Ishikawa (cell line): ENCODE measurements around the gene CPEB2.

Experiments used
- CEBPB ChIP-seq: IDR thresholded peaks from 2 replicates; pipeline ENCODE4 v1.6.1; 2012
- CREB1 ChIP-seq: IDR thresholded peaks from 2 replicates; pipeline ENCODE4 v1.6.1; 2012; ENCODE audit warnings: low read depth
- EGR1 ChIP-seq: IDR thresholded peaks from 2 replicates; pipeline ENCODE4 v1.6.1; 2012
- EP300 ChIP-seq: IDR thresholded peaks from 2 replicates; pipeline ENCODE4 v1.6.1; 2012; ENCODE audit warnings: borderline replicate concordance
- FOXM1 ChIP-seq: IDR thresholded peaks from 2 replicates; pipeline ENCODE4 v1.6.1; 2012; ENCODE audit warnings: low read depth, borderline replicate concordance
- MAX ChIP-seq: IDR thresholded peaks from 2 replicates; pipeline ENCODE4 v1.6.1; 2012
- NFIC ChIP-seq: IDR thresholded peaks from 2 replicates; pipeline ENCODE4 v1.6.1; 2012
- RAD21 ChIP-seq: IDR thresholded peaks from 2 replicates; pipeline ENCODE4 v1.6.1; 2012; ENCODE audit warnings: low read depth
- REST ChIP-seq: IDR thresholded peaks from 2 replicates; pipeline ENCODE4 v1.6.1; 2012; ENCODE audit warnings: low read depth, mild to moderate bottlenecking
- TAF1 ChIP-seq: IDR thresholded peaks from 2 replicates; pipeline ENCODE4 v1.6.1; 2012; ENCODE audit warnings: low read depth, mild to moderate bottlenecking
- TCF12 ChIP-seq: IDR thresholded peaks from 2 replicates; pipeline ENCODE4 v1.6.1; 2012; ENCODE audit warnings: low read depth
- TEAD4 ChIP-seq: IDR thresholded peaks from 2 replicates; pipeline ENCODE4 v1.6.1; 2012
- USF1 ChIP-seq: IDR thresholded peaks from 2 replicates; pipeline ENCODE4 v1.6.1; 2012
- YY1 ChIP-seq: IDR thresholded peaks from 2 replicates; pipeline ENCODE4 v1.6.1; 2012; ENCODE audit warnings: low read depth
- ZBTB7A ChIP-seq: IDR thresholded peaks from 2 replicates; pipeline ENCODE4 v1.6.1; 2012; ENCODE audit warnings: low read depth

Gene CPEB2

GRCh38 chr4:15031993-15032675, 29.9 kb downstream of the CPEB2 start:
- no peak for TF ChIP-seq EP300
- TF ChIP-seq CREB1 = no peak
- no peak for TF ChIP-seq USF1
- no peak for TF ChIP-seq EGR1
- TF ChIP-seq YY1 = no peak
- no peak for TF ChIP-seq FOXM1
- no peak for TF ChIP-seq TAF1
- no peak for TF ChIP-seq ZBTB7A
- TF ChIP-seq NFIC = no peak
- no peak for TF ChIP-seq TCF12
- TF ChIP-seq REST = no peak
- TF ChIP-seq MAX = no peak
- TF ChIP-seq RAD21 = no peak
- TF ChIP-seq TEAD4 = no peak
- no peak for TF ChIP-seq CEBPB

GRCh38 chr4:15034071-15034764, 31.9 kb downstream of the CPEB2 start:
- TF ChIP-seq USF1 (no peak), YY1 (no peak), REST (no peak), EGR1 (no peak), MAX (no peak)

- TF ChIP-seq CEBPB = no peak
- no peak for TF ChIP-seq FOXM1
- TF ChIP-seq TEAD4 = no peak
- TF ChIP-seq NFIC = no peak
- TF ChIP-seq USF1 = no peak
- TF ChIP-seq REST = no peak
Observed at GRCh38 chr4:15035159-15035558, 32.9 kb downstream of the CPEB2 start.

GRCh38 chr4:15037923-15038541, 35.8 kb downstream of the CPEB2 start:
- no peak for TF ChIP-seq FOXM1
